Fibroblast of the aortic adventitia (primary cell): ENCODE data around the gene LYG1. TPM values are rescaled to one million over a fixed set of nuclear protein-coding genes. Genes with fewer than 3 reads are reported as not detected.
A peak's percentile ranks its signal among the peaks of the same experiment; 100 is the strongest.
"Not testable (repeated sequence)": the region's sequence is repeated elsewhere in the genome, so short reads cannot be mapped to it uniquely, and the experiment has no call there.

Source experiments
- DNase-seq: peaks from one replicate; pipeline ENCODE4 v3.0.0-alpha.2; 2010; ENCODE audit warnings: low read depth
- H3K4me3 ChIP-seq: 2 replicates; pipeline ENCODE4 v1.5.1; 2011; ENCODE audit warnings: low read depth, mild to moderate bottlenecking, control low read depth, low read length, moderate library complexity
- total RNA-seq: library from RNA; depleted of rRNA; stranded (reverse); fragments of >200 nt; gene quantifications from 2 replicates; pipeline ENCODE4 v1.2.3, GENCODE V29; 2012; ENCODE audit warnings: low replicate concordance
- TF ChIP-seq, protein P1 (sequence below): IDR thresholded peaks from 2 replicates; pipeline ENCODE4 v1.5.1; 2011; ENCODE audit warnings: mild to moderate bottlenecking, low read length, control low read depth, inconsistent platforms; ENCODE audit not compliant: insufficient read depth

The LYG1 gene
- total RNA-seq, 1 donor, result 0.09 TPM

DNA sequence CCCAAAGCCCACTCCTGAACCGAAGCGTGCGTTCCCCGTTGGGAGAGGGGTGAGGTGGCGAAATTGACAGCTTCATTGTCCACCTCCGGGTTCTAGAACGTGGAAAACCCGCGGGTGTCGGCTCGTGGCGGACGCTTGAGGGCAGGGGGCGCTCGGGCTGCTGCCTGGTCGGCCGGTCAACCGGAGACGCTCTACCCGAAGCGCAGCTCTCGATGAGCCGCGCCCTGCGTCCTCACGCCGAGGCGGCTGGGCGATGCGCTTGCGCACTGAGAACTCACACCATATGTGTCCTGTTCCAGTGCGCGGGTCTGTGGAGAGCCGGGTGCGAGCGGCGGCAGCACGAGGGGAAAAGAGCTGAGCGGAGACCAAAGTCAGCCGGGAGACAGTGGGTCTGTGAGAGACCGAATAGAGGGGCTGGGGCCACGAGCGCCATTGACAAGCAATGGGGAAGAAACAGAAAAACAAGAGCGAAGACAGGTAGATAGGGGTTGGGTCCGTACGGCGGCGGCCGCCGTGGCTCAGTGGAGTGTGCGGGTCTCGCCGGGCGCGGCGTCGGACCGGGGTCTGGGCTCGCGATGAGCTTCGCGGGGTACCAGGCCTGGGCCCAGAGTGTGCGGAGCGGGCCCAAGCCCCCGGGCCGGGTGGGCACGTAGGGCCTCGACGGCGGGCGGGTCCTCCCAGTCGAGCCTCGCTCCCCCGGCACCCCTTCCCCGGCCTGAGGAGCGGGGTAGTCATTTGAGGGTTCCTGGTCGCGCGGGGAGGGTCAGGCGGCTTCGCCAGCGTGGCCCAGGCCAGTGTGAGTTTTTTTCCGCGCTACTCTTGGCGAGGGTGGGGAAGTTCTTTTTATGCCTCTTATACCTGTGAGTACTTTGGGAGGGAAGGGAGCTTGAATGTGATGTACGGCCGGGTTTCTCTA lies 36.4 kb upstream of the LYG1 start, which contains the start of gene EIF5B:
Gene EIF5B (plus strand): TSS at position 277 of the 916 bp plus-strand sequence. CDS start 166 bp downstream, at position 443.
- peak; percentile 96 for DNase-seq
- TF ChIP-seq, protein P1, sequence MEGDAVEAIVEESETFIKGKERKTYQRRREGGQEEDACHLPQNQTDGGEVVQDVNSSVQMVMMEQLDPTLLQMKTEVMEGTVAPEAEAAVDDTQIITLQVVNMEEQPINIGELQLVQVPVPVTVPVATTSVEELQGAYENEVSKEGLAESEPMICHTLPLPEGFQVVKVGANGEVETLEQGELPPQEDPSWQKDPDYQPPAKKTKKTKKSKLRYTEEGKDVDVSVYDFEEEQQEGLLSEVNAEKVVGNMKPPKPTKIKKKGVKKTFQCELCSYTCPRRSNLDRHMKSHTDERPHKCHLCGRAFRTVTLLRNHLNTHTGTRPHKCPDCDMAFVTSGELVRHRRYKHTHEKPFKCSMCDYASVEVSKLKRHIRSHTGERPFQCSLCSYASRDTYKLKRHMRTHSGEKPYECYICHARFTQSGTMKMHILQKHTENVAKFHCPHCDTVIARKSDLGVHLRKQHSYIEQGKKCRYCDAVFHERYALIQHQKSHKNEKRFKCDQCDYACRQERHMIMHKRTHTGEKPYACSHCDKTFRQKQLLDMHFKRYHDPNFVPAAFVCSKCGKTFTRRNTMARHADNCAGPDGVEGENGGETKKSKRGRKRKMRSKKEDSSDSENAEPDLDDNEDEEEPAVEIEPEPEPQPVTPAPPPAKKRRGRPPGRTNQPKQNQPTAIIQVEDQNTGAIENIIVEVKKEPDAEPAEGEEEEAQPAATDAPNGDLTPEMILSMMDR, result peak; percentile 69

DNA sequence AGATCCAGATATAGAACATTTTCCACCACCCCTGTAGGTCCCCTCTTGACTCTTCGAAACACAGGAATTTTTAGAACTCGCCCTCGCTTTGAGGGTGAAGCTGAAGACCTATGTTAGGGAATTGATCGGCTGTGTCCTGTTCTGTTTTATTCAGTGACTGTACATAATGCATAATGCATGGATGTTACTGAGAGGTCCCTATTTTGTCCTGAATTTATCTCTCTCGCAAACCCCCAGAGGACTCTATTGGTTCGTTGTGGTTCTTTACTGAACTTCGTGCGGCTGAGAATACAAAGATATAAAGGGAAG lies 35.8 kb upstream of the LYG1 start:
- DNase-seq, result no peak
- peak overlapping the region; percentile 93 for H3K4me3 ChIP-seq
- TF ChIP-seq, protein P1, result no peak

More for the DNA sequence above, 36.4 kb upstream of the LYG1 start, which contains the start of gene EIF5B:
- H3K4me3 ChIP-seq, result peak within 1 kb of the TSS; percentile 93

DNA sequence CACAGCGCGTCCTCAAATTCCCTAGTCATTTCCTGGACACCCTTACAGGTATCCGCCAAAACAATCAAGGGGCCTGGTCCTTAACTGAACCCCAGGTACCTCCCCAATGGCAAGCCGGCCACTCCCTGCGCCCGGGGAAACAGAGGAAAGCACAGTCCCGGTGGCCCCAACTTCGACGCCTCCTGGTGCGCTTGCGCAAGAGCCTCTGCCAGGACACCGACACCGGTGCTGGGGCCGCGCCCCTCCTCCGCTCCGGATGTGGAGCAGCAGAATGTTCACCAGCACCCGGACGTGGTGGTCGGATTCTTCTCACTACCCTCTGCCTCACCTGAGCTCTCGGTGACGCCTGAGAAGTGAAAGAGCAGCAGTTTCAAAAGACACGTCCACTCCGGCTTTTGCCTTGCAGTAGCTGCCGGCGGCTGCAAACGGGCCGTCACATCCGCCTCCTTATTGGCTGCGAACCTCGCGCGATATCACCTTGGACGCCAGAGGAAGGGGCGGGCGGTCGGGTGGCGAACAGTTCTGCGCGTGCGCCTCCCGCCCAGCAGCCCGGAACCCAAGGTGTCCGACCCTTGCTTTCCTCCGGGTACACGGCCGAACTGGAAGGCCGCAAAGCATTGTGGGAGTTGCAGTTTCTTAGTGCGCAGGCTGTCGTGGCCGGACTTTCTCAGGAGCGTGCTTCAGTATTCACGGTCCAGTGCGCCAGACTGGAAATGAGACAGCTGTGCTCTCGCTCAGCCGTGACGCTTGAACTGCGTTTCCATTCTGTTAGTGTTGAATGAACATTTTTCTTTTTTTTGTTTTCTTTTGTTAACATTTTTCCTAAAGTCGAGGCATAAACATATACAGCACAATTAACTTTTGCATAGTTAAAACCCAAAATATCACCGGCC lies 35.2 kb upstream of the LYG1 start, which contains the start of gene TXNDC9:
Gene TXNDC9 (minus strand): TSS at position 423 of the 893 bp plus-strand sequence. CDS start 3,123 bp downstream, outside the sequence.
- peak; percentile 100 for DNase-seq
- H3K4me3 ChIP-seq, result peak within 1 kb of the TSS; percentile 93
- TF ChIP-seq, protein P1, result no peak

DNA sequence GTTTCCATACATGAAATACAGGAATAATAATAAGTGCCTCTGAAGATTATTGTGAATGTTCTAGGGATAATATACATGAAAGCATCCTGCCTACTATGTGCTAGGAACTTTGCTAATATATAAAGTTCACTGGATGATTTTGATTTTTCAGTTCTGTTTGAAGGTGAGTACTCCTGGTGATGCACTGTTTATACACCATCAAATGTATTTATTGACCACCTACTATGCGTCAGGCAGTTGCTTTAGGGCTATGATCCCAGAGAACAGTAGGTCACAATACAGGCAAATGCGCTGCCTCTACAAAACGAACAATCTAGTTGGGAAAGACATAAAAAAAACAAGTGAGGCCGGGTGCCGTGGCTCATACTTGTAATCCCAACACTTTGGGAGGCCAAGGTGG lies 24.4 kb upstream of the LYG1 start:
- DNase-seq, result no peak
- TF ChIP-seq, protein P1, result no peak
- H3K4me3 ChIP-seq, result no peak overlapping the region

DNA sequence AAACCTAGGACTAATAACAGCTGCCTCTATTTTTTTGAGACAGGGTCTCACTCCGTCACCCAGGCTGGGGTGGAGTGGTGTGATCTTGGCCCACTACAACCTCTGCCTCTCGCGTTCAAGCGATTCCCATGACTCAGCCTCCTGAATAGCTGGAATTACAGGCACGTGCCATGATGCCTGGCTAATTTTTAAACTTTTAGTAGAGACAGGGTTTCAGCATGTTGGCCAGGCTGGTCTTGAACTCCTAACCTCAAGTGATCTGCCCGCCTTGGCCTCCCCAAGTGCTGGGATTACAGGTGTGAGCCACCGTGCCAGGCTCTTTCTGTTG lies 16.8 kb upstream of the LYG1 start:
- not testable (repeated sequence) for DNase-seq, H3K4me3 ChIP-seq

DNA sequence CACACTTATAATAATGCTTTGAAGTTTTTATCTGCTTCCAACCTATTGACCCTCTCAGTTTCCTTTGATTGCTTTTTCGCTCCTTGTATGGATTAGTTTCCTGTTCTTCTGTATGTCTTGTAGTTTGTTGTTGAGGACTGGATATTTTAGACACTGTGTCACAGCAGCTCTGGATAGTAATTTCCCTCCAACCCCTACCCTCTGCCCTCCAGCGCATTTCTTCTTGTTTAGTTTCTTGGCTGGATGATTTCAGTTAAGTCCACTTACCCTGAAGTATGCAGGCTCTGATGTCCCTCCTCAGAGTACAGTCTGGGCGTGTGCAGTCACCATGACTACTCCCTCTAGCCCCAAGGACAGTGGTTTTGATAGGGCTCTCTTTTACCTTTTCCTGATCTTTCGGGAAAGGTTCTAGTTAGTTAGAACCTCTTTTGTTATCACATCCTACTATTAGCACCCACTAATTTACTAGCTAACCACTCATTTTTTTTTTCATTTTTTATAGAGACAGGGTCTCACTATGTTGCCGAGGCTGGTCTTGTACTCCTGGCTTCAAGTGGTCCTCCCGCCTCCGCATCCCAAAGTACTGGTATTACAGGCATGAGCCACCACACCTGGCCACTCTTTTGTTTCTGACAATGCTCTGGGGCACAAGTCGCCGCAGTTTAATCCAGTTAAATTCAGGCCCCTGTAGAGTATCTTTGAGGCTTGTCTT lies 16.3 kb upstream of the LYG1 start:
- H3K4me3 ChIP-seq, result no peak overlapping the region
- TF ChIP-seq, protein P1, result no peak
- DNase-seq, result no peak
